Eye (tissue), 1 donor: ENCODE results near the gene ABCB7.
"Not testable (repeated sequence)": the region's sequence is repeated elsewhere in the genome, so short reads cannot be mapped to it uniquely, and the experiment has no call there.

Experiments used
- DNase-seq: peaks from one replicate; pipeline ENCODE4 v3.0.0-alpha.2; 2015

Gene ABCB7

DNA sequence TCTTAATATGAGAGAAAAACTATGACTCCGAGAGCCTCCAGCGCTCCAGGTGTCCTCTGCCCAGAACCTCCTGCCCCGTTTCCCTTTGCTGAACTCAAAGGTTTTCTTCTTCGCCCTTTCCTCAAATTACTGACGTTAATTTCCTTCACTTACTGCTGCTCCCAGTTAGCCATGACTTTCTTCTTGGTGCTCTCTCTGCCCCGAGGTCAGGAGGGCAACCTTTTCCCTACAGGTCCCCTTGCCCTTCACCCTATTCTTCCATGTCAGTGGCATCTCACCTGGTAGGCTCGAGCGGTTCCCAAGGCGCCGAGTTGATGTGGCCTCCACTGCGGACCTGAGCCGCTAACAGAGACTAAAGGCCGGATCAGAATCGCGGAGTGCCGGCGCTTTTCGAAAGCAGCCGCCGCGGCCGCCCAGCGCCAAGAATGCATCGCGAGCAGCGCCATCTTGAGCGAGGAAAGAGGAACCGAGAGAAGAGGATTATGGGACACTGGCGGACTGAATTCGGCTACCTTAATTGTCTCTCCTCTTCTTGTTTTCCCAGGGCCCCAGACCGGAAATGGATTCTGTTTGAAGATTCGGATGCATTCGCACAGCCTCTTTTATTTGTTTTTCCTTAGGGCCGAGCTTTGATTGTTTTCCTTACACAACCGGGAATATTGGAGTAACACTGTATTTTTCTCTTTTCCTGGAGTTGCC lies at the start of gene ABCB7:
TSS of gene ABCB7 (minus strand) at position 457 of the 699 bp plus-strand sequence. CDS start at position 446, 11 bp downstream.
- peak; percentile 86 for DNase-seq

DNA sequence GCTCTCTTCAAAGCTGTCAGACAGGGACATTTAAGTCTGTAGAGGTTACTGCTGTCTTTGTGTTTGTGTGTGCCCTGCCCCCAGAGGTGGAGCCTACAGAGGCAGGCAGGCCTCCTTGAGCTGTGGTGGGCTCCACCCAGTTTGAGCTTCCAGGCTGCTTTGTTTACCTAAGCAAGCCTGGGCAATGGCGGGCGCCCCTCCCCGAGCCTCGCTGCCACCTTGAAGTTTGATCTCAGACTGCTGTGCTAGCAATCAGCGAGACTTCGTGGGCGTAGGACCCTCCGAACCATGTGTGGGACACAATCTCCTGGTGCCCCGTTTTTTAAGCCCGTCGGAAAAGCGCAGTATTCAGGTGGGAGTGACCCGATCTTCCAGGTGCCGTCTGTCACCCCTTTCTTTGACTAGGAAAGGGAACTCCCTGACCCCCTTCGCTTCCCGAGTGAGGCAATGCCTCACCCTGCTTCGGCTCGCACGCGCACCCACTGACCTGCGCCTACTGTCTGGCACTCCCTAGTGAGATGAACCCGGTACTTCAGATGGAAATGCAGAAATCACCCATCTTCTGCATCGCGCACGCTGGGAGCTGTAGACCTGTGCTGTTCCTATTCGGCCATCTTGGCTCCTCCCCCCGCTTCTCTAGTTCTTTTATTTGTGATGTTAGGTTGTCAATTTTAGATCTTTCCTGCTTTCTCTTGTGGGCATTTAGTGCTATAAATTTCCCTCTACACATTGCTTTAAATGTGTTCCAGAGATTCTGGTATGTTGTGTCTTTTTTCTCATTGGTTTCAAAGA lies 32.5 kb upstream of the ABCB7 start:
- DNase-seq = not testable (repeated sequence)

DNA sequence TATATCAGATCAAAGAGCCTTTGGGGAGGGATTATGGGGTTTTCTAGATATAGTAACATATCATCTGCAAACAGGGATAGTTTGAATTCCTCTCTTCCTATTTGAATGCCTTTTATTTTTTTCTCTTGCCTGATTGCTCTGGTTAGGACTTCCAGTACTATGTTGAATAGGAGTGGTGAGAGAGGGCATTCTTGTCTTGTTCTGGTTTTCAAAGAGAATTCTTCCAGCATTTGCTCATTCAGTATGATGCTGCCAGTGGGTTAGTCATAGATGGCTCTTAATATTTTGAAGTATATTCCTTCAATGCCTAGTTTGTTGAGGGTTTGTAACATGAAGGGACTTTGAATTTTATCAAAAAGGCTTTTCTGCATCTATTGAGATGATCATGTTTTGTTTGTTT lies 25.6 kb upstream of the ABCB7 start:
- no peak for DNase-seq

DNA sequence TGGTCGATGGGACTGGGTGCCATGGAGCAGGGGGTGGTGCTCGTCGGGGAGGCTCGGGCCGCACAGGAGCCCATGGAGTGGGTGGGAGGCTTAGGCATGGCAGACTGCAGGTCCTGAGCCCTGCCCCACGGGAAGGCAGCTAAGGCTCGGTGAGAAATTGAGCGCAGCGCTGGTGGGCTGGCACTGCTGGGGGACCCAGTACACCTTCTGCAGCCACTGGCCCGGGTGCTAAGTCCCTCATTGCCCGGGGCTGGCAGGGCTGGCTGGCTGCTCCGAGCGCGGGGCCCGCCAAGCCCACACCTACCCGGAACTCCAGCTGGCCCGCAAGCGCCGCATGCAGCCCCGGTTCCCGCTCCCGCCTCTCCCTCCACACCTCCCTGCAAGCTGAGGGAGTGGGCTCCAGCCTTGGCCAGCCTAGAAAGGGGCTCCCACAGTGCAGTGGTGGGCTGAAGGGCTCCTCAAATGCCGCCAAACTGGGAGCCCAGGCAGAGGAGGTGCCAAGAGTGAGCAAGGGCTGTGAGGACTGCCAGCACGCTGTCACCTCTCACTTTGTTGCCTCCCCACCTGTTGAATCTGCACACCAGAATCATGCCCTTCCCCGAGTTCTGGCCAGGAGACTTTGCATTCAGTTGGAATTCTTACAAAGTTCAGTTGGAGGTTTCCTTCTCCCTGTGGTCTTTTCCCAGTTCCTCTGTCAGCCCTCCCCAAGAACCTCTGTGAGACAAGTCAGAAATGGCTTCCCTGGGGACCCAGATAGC lies 23.6 kb upstream of the ABCB7 start:
- DNase-seq = not testable (repeated sequence)

DNA sequence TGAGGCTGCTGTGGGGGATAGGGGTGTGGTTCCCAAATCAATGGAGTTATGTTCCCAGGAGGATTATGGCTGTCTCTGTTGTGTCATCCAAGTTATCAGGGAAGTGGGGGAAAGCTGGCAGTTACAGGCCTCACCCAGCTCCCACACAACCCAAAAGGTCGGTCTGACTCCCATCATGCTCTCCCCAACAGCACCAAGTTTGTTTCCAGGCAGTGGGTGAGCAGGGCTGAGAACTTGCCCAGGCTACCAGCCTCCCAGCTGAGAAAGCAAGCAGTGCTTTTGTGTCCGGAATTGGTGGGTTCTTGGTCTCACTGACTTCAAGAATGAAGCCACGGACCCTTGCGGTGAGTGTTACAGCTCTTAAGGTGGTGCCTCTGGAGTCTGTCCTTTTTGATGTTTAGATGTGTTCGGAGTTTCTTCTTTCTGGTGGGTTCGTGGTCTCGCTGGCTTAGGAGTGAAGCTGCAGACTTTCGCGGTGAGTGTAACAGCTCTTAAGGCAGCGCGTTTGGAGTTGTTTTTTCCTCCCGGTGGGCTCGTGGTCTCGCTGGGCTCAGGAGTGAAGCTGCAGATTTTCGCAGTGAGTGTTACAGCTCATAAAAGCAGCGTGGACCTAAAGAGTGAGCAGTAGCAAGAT lies 16.3 kb upstream of the ABCB7 start:
- DNase-seq = not testable (repeated sequence)

DNA sequence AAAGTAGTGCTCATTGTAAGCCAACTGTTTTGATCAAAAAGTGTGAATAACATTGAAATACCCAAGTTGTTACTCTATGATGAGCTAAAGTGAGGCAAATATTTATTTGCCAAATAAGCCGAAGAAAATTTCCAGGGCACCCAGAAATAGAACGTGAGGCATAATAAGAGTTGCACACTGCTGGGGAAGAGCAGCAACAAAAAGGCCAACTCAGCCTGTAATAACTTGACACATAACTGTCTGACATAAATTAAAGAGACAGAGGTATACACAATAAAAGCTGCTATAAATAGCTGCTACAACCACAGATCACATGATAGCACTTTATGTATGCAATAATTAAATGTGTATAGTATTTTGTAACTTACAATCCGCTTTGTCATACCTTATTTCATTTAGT lies 2.0 kb upstream of the ABCB7 start:
- no peak for DNase-seq

DNA sequence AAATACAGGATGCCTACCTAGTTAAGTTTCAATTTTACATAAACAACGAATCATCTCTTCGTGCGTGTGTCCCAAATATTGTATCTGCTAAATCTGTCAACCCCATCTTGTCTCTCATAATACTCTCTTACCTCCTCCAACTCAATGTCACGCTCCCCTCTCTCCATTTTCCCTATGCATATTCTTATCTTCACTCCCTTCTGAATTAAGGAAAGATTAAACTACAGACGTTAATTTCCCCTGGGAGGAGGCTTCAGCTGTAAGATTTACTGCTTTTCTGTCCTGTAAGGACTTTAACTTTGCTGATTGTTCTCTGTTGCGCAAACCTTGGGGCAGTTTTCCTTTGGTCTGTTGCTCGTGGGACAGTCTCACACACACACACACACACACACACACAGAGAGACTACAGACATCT lies 455 bp upstream of the ABCB7 start:
- no peak for DNase-seq

DNA sequence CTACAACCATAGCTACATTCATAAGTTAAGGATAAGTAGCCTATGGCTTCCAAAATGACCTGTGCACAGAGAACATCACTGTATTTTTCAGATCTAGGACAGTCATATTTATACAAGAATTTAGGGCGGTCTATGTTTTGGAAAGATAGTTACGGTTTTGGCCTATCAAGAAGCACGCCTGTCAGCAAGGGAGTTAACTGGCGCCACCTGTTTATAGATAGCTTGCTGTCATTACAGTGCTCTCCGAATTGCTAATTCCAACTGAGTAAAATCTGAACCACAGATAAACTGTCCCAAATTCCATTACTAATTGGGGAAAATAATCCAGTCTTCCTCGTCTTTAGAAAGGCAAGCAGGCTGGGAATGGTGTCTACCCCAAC lies 646 bp downstream of the ABCB7 start:
- peak; percentile 18 for DNase-seq

DNA sequence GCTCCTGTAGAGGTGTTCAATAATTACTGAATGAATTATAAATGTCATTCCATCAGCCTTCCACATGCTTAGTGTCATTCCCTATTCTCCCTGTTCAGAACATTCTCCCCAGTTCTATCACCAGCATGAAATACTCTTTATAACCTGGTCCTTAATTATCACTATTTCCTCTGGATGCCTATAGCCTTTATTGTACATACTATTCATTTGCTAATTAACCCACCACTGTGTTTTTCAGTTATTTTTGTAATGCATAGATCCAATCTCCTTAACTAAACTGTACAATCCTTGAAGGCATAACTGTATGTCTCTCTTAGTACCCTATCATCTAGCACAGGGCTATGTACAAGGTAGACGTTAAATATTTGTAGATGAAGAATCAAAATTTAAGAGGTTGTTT lies 1.2 kb downstream of the ABCB7 start:
- no peak for DNase-seq

DNA sequence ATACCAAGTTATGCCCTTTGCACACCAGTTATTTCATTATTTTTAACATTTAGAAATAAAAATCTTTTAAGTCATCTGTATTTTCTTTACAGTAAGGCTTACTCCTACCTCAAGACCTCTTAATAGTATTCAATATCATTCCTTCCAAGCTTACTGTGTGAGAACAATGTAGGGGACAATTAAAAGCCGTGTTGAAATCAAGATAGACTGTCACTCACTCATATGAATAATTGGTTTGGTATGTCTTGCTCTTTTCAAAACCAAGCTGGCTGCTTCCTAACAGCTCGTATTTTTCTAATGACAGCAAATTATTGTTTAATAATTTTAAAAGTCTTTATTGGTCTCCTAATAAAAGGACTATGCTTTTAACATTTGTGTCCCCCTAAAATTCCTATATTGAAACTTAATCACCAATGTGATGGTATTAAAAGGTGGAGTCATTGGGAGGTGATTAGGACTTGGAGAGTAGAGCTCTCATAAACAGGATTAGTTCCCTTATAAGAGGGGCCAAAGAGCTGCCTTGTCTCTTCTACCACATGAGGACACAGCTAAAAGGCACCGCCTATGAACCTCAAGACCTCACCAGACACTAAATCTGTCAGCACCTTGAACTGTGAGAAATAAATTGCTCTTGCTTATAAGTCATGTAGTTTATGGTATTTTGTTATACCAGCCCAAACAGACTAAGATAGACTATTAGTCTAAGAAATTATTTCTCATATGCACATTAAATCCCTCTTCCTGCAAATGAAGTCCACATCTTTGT lies 4.1 kb downstream of the ABCB7 start:
- no peak for DNase-seq

DNA sequence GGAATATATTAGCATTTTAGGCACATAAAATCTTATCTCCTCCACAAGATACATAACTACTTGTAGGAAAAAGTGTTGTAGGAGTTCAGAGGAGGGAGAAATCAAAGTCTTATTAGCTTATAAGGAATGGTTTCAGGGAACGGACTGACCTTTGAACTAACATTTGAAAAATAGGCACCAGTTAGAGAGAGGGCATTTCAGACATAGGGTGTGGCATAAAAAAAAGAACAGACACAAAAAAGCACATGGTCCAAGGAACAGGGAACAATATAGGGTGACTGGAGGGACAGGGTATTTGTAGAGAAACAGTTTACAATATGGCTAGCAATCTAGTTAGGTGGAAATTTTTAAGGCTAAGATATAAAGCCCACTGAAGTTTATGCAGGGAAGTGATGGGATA lies 6.4 kb downstream of the ABCB7 start:
- DNase-seq = no peak

DNA sequence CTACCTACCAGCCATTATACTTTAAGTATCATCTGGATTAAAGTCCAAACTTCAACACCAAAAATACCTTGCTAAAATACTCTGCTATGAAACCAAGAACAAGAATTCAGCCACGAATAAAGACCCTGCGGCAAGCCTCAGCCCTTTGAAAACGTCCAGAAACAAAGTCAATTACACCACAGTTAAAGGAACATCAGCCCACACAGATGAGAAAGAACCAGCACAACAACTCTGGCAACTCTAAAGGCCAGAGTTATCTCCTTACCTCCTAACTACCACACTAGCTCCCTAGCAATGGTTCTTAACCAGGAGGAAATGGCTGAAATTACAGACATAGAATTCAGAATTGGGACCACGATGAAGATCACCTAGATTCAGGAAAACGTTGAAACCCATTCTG lies 23.4 kb downstream of the ABCB7 start:
- no peak for DNase-seq

DNA sequence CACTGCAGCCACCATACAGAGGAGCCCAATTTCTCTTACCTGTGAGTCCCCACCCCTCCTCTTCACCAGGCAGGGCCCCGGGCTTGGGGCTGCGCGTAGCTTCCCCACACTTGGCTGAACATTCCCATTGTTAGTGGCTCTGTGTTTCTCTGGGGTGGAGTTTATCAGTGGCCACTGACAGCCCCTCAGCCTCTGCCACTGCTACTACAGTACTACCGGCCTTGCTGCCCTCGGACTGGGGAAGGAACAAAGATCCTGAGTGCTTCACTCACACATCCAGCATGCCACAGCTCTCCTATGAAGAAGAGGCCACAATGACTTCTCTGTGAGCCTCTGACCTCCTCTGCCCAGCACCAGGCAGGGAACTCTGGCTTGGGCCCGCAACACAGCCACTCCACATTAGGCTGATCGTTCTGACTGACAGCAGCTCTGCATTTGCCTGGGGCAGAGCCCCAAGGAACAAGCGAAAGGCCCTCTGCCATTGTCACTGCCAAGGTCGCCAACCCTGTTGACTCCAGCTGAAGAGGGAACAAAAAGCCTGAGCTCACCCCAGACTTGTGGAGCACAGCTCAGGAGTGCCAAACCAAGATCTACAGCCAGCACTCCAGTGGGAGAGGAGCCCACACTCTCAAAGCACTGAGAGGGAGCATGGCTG lies 24.0 kb downstream of the ABCB7 start:
- DNase-seq = peak; percentile 1

DNA sequence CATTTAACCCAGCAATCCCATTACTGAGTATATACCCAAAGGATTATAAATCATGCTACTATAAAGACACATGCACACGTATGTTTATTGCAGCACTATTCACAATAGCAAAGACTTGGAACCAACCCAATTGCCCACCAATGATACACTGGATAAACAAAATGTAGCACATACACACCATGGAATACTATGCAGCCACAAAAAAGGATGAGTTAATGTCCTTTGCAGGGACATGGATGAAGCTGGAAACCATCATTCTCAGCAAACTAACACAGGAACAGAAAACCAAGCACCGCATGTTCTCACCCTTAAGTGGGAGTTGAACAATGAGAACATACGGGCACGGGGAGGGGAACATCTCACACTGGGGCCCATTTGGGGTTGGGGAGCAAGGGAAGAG lies 27.0 kb downstream of the ABCB7 start:
- not testable (repeated sequence) for DNase-seq

DNA sequence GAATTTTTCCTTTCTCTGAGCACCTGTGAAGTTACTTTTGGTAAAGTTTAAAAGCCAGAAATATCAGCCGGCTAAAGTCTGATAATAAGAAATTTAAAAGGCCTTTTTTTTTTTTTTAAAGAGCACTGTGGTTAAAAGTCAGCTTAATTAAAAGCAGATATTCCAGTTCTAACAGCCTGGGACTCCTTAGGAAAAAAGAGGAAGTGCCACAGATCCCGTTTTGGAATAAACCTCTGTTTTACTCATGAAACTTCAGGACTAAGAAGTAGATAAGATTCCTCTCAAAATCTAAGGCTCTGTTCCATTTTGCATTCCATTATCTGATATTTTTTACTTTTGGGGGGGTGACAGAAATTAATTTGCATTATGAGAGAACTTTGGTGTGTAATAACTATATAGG lies 37.8 kb downstream of the ABCB7 start:
- DNase-seq = no peak

DNA sequence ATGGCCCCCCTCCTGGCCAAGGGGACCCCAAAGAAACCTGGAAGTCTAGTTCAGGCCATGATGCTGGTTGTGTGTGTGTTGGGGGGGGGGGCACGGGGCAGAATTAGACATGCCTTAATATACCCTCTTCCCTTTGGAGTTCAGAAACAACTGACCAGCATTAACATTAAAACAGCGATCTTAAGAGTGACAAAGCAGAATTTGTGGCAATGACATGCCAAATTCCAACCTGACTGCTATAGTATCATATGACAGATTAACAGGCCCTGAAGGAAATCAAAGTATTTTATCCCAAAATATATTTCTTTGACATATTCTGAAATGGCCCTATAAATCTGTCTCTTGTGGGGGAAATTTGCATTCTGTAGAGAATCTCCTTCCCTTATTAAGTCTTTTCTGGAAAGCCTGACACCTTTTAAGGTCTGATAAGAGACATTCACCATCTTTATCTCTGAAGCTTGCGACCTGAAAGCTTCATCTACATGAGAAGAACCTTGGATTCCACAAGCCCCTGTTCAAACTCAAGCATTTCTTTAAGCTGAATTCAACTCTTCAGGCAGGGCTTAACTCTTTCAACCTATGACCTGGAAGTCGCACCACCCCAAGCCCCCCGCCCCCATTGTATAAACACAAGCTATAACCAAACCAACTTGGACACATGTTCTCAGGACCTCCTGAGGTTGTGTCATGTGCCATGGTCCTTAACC lies 40.2 kb downstream of the ABCB7 start:
- DNase-seq = no peak

DNA sequence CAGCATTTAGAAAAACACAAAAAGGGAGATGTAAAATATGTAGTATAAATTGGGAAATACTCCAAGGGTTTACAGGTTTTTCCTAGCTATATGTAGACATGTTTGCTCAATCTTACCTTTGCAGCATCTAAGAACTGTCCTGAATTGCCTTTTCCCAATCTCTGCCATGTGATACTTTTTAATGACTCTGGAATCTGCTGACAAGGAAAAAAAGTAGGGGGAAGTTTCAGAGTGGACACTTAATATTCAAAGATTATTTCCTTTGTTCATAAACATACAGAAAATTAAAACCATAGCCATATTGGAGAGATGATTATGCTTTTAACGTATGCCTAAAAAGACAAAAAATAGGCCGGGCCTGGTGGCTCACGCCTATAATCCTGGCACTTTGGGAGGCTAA lies 41.4 kb downstream of the ABCB7 start:
- DNase-seq = no peak

DNA sequence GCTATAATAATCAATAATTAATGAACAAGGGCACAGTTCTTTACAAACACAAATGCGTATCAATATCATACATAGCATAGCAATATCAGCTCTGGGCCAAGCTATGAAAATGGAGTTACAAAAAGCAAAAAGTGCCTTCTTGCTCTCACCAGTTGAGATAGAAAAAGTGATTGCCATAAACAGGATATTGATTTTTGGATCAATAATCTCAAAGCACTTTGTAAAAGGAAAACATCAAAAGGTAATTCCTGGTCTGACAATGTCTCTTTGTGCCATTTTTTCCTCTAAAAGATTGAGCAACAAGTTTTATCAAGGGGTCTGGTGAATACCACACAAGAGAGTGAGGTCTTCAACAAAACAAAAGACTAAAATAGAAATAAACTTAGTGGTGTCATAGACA lies 42.4 kb downstream of the ABCB7 start:
- no peak for DNase-seq

DNA sequence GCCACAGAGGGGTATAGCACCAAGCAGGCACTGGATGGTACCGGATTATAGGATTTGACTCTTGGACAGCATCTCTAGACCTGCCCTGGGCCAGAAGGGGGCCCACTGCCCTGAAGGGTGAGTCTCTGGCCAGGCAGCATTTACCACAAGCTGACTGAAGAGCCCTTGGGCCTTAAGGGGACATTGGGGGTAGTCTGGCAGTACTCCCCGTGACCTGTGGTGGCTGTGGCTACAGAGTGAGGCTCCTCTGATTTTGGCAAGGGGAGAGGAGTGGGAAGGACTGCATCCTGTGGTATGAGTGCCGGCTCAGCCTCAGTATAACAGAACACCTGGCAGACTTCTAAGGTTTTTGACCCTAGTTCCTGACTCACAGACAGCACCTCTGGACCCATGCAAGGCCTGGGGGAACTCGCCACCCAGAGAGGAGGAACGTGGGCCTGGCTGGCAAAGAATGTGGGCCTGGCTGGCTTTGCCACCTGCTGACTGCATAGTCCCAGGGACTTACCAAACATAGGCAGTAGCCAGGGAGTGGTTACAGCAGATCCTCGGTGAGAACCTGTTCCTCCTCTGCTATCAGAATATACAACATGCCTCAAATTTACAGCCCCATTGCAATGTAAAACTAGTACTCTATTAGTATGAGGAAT lies 48.1 kb downstream of the ABCB7 start:
- DNase-seq = no peak

DNA sequence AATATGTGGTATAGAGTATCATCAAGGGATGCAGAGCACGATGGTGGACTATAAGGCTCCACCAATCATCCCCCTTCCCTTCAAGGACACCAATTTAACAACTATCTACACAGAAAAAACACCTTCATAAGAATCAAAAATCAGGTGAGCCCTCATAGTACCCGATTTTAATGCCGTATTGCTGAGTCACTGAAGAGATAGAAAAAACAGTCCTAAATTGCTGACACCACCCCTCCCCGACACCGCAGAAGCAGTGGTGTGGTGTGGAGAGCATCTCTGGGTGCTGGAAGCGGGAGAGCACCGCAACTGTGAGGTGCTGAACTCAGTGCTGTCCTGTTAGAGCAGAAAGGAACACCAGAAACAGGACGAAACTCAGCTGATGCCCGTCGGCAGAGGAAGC lies 49.3 kb downstream of the ABCB7 start:
- DNase-seq = no peak

DNA sequence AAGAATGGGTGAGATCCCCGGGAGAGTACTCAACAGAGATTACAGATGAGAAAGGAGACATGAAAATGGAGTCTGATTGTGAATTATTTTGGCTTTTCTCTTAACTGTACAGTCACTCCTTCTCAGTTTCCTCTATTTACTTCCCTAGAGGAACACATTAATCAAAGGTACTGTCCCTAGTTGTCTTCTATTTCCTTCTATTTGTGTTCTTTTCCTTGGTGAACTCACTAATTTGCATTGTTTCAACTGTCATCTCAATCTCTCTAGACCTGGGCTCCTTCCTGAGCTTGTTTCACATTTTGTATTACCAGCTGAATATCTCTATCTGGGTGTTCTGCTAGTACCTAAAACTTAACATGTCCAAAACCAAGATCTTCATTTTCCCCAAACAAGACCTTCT lies 59.8 kb downstream of the ABCB7 start:
- DNase-seq = no peak
